GM12891 (cell line): ENCODE data around the gene ZNF827.

Experiments
- PAX5 ChIP-seq: IDR thresholded peaks from 2 replicates; pipeline ENCODE4 v1.6.1; 2011; ENCODE audit warnings: low read length, moderate library complexity, mild to moderate bottlenecking; ENCODE audit not compliant: insufficient read depth, severe bottlenecking
- POLR2A ChIP-seq: IDR thresholded peaks from 2 replicates; pipeline ENCODE4 v1.6.1; 2011; ENCODE audit warnings: low read depth, low read length, control low read depth
- POU2F2 ChIP-seq: IDR thresholded peaks from 2 replicates; pipeline ENCODE4 v1.6.1; 2011; ENCODE audit warnings: low read depth, mild to moderate bottlenecking, control low read depth, low read length, moderate library complexity

- TF ChIP-seq PAX5 (no peak), POU2F2 (no peak), POLR2A (no peak)
Observed at GRCh38 chr4:145930592-145930991, 8.0 kb downstream of the ZNF827 start.
